Osteoblast (primary cell): ENCODE measurements around the gene TMCC1. TPM values are rescaled to one million over a fixed set of nuclear protein-coding genes. Genes with fewer than 3 reads are reported as not detected.

Source experiments
- DNase-seq: peaks from one replicate; pipeline ENCODE4 v3.0.0; 2011; ENCODE audit warnings: low spot score, mixed read lengths; ENCODE audit not compliant: insufficient read length; ENCODE audit errors: missing footprints
- H2AFZ ChIP-seq: 2 replicates; pipeline ENCODE4 v1.6.0; 2011; ENCODE audit warnings: mild to moderate bottlenecking, low read length
- H3K27ac ChIP-seq: 2 replicates; pipeline ENCODE4 v1.5.1; 2011; ENCODE audit warnings: mild to moderate bottlenecking, low read depth, low read length, moderate library complexity
- H3K27me3 ChIP-seq: 2 replicates; pipeline ENCODE4 v1.6.0; 2012; ENCODE audit warnings: mild to moderate bottlenecking, control low read depth, inconsistent platforms, low read length, moderate library complexity; ENCODE audit not compliant: insufficient read depth
- H3K36me3 ChIP-seq: 2 replicates; pipeline ENCODE4 v1.5.1; 2011; ENCODE audit warnings: mild to moderate bottlenecking, low read length, control low read depth, moderate library complexity; ENCODE audit not compliant: insufficient read depth
- H3K4me1 ChIP-seq: 2 replicates; pipeline ENCODE4 v1.5.1; 2011; ENCODE audit warnings: mild to moderate bottlenecking, low read length, control low read depth, moderate library complexity; ENCODE audit not compliant: insufficient read depth
- H3K4me2 ChIP-seq: 2 replicates; pipeline ENCODE4 v1.6.0; 2011; ENCODE audit warnings: mild to moderate bottlenecking, low read length; ENCODE audit not compliant: insufficient read depth
- H3K4me3 ChIP-seq: fragments of 200-600 bp; sonication (generic); 3 replicates; pipeline ENCODE4 v1.5.1; 2012; ENCODE audit warnings: mild to moderate bottlenecking, low read length, inconsistent platforms; ENCODE audit not compliant: insufficient read depth
- H3K79me2 ChIP-seq: 2 replicates; pipeline ENCODE4 v1.6.0; 2012; ENCODE audit warnings: mild to moderate bottlenecking, low read length, control low read depth, inconsistent platforms; ENCODE audit not compliant: insufficient read depth
- H3K9me3 ChIP-seq: 2 replicates; pipeline ENCODE4 v1.5.1; 2011; ENCODE audit warnings: low read depth, low read length, control low read depth
- H4K20me1 ChIP-seq: 2 replicates; pipeline ENCODE4 v1.6.0; 2012; ENCODE audit warnings: mild to moderate bottlenecking, low read length, control low read depth; ENCODE audit not compliant: insufficient read depth
- CTCF ChIP-seq: IDR thresholded peaks from 2 replicates; pipeline ENCODE4 v1.5.1; 2011; ENCODE audit warnings: mild to moderate bottlenecking, low read depth, low read length, moderate library complexity; ENCODE audit errors: extremely low read depth
- total RNA-seq: library from RNA; depleted of rRNA; stranded (reverse); fragments of >200 nt; gene quantifications from 2 replicates; pipeline ENCODE4 v1.2.3, GENCODE V29; 2012

The TMCC1 gene
- total RNA-seq, 1 donor = 17.4 TPM

- TF ChIP-seq CTCF = no peak
- Histone ChIP-seq H3K4me1 (peaks cover 24% of the 10 kb centered on the region), H3K79me2 (no peaks in the 10 kb centered on the region), H3K27ac (no peak overlapping the region), H3K36me3 (no peaks in the 10 kb centered on the region), H2AFZ (no peak overlapping the region), H3K27me3 (no peaks in the 10 kb centered on the region), H3K9me3 (no peaks in the 10 kb centered on the region), H4K20me1 (no peaks in the 10 kb centered on the region), H3K4me3 (no peak overlapping the region), H3K4me2 (no peak overlapping the region)
- peak; percentile 81 for DNase-seq
These were observed 271.2 kb downstream of the TMCC1 start for GRCh38 chr3:129622226-129622874.

GRCh38 chr3:129621626-129622225, 271.8 kb downstream of the TMCC1 start:
- H2AFZ ChIP-seq = no peak overlapping the region
- no peaks in the 10 kb centered on the region for H3K36me3 ChIP-seq
- peaks cover 22% of the 10 kb centered on the region for H3K4me1 ChIP-seq
- no peaks in the 10 kb centered on the region for H4K20me1 ChIP-seq
- no peaks in the 10 kb centered on the region for H3K27me3 ChIP-seq
- no peaks in the 10 kb centered on the region for H3K9me3 ChIP-seq
- no peak overlapping the region for H3K4me3 ChIP-seq
- no peak for TF ChIP-seq CTCF
- peak; percentile 72 for DNase-seq
- no peaks in the 10 kb centered on the region for H3K79me2 ChIP-seq
- H3K27ac ChIP-seq = no peak overlapping the region
- no peak overlapping the region for H3K4me2 ChIP-seq

GRCh38 chr3:129620828-129621559, 272.5 kb downstream of the TMCC1 start:
- Histone ChIP-seq H3K4me2 (no peak overlapping the region), H3K79me2 (no peaks in the 10 kb centered on the region), H3K9me3 (no peaks in the 10 kb centered on the region), H3K27me3 (no peaks in the 10 kb centered on the region), H3K27ac (no peak overlapping the region), H3K4me3 (no peak overlapping the region), H3K36me3 (no peaks in the 10 kb centered on the region), H4K20me1 (no peaks in the 10 kb centered on the region), H3K4me1 (peaks cover 23% of the 10 kb centered on the region), H2AFZ (no peak overlapping the region)
- peak; percentile 53 for DNase-seq
- no peak for TF ChIP-seq CTCF

- Histone ChIP-seq H3K27ac (no peak overlapping the region), H3K9me3 (no peaks in the 10 kb centered on the region), H3K36me3 (no peaks in the 10 kb centered on the region), H3K4me1 (peaks cover 21% of the 10 kb centered on the region), H4K20me1 (no peaks in the 10 kb centered on the region), H3K4me2 (no peak overlapping the region), H3K4me3 (no peak overlapping the region), H3K27me3 (no peaks in the 10 kb centered on the region), H2AFZ (no peak overlapping the region), H3K79me2 (no peaks in the 10 kb centered on the region)
- no peak for TF ChIP-seq CTCF
- DNase-seq = peak; percentile 73
These were observed 273.8 kb downstream of the TMCC1 start for GRCh38 chr3:129619726-129620162.
